ENCODE data around the gene NF2. TPM values are rescaled to one million over a fixed set of nuclear protein-coding genes. Genes with fewer than 3 reads are reported as not detected.

Gene NF2
- total RNA-seq, 1 donor from 2014 or later, result 67.9 TPM

DNA sequence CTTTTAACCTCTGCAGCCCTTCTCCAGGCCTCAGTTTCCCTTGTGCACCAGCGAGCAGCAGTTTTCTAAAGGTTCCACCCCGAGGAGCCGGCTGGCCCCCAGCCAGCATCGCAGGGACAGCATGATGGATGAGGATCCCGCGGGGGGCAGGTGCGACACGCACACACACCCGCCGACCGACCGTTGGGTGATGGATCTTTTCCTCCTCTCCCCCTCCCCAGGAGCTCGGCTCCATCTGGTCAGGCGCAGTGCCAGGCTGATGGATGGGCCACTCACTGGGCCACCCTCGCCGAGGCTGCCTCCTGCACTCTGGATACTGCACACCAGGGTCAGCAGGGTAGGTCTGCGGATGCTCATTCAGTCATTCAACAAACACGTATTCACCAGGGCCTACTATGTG lies 103.6 kb downstream of the NF2 start:
- Mint-ChIP-seq H3K4me3 (ENCODE audit: unreplicated experiment) (no peak overlapping the region), H3K36me3 (ENCODE audit: unreplicated experiment) (no peaks in the 10 kb centered on the region), H3K4me1 (ENCODE audit: unreplicated experiment) (peaks cover under 1% of the 10 kb centered on the region), H3K27ac (ENCODE audit: unreplicated experiment) (no peak overlapping the region), H3K27me3 (ENCODE audit: unreplicated experiment) (peaks cover 20% of the 10 kb centered on the region), H3K9me3 (ENCODE audit: unreplicated experiment) (no peaks in the 10 kb centered on the region)
- TF ChIP-seq, protein P1, sequence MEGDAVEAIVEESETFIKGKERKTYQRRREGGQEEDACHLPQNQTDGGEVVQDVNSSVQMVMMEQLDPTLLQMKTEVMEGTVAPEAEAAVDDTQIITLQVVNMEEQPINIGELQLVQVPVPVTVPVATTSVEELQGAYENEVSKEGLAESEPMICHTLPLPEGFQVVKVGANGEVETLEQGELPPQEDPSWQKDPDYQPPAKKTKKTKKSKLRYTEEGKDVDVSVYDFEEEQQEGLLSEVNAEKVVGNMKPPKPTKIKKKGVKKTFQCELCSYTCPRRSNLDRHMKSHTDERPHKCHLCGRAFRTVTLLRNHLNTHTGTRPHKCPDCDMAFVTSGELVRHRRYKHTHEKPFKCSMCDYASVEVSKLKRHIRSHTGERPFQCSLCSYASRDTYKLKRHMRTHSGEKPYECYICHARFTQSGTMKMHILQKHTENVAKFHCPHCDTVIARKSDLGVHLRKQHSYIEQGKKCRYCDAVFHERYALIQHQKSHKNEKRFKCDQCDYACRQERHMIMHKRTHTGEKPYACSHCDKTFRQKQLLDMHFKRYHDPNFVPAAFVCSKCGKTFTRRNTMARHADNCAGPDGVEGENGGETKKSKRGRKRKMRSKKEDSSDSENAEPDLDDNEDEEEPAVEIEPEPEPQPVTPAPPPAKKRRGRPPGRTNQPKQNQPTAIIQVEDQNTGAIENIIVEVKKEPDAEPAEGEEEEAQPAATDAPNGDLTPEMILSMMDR (IDR thresholded peaks at IDR 0.05), result no peak
- no peak for DNase-seq (ENCODE audit: extremely low spot score, unreplicated experiment)

DNA sequence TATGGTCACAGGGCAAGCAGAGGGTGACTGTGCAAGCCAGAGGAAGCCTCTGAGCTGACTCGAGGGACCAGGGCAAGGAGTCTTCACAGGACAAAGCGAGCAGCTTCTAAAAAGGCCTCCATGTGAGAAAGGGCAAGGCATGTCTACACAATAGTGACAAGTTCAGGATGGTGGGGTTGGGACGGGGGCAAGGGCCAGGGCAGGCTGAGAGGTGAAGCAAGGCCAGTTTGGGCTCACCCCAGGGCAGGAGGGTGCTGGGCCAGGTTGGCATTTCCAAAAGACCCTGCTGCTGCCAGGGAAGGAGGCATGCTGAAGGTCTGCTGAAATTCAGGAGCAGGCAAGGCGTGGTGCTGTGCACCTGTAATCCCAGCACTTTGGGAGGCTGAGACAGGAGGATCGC lies 104.0 kb downstream of the NF2 start:
- H3K9me3 Mint-ChIP-seq (ENCODE audit: unreplicated experiment), result no peaks in the 10 kb centered on the region
- no peak overlapping the region for H3K27ac Mint-ChIP-seq (ENCODE audit: unreplicated experiment)
- H3K4me1 Mint-ChIP-seq (ENCODE audit: unreplicated experiment), result no peaks in the 10 kb centered on the region
- H3K4me3 Mint-ChIP-seq (ENCODE audit: unreplicated experiment), result no peak overlapping the region
- DNase-seq (ENCODE audit: extremely low spot score, unreplicated experiment), result no peak
- TF ChIP-seq, protein P1 (IDR thresholded peaks at IDR 0.05), result no peak
- peaks cover 24% of the 10 kb centered on the region for H3K27me3 Mint-ChIP-seq (ENCODE audit: unreplicated experiment)
- no peaks in the 10 kb centered on the region for H3K36me3 Mint-ChIP-seq (ENCODE audit: unreplicated experiment)

DNA sequence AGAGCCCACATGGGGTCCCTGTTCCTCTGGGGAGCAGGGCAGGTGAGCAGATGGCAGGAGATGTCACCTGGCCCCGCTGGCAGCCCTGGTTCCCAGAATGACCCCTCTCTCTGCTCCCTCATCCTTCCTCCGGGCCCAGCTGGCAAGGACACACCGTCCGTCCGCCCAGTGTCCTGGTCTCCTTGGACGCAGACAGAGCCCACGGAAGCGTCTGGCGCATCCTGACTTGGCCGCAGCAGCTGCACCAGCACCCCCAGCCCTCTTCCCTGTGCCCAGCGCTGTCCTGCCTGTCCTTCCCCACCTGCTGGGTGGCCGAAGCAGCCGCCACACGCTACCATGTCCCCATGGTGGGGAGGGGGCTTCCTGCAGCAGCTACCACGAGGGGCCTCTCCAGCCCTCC lies 106.8 kb downstream of the NF2 start:
- H3K9me3 Mint-ChIP-seq (ENCODE audit: unreplicated experiment), result no peaks in the 10 kb centered on the region
- TF ChIP-seq, protein P1 (IDR thresholded peaks at IDR 0.05), result no peak
- no peaks in the 10 kb centered on the region for H3K4me1 Mint-ChIP-seq (ENCODE audit: unreplicated experiment)
- no peak overlapping the region for H3K4me3 Mint-ChIP-seq (ENCODE audit: unreplicated experiment)
- no peak overlapping the region for H3K27ac Mint-ChIP-seq (ENCODE audit: unreplicated experiment)
- H3K27me3 Mint-ChIP-seq (ENCODE audit: unreplicated experiment), result peaks cover 30% of the 10 kb centered on the region
- no peak for DNase-seq (ENCODE audit: extremely low spot score, unreplicated experiment)
- no peaks in the 10 kb centered on the region for H3K36me3 Mint-ChIP-seq (ENCODE audit: unreplicated experiment)

DNA sequence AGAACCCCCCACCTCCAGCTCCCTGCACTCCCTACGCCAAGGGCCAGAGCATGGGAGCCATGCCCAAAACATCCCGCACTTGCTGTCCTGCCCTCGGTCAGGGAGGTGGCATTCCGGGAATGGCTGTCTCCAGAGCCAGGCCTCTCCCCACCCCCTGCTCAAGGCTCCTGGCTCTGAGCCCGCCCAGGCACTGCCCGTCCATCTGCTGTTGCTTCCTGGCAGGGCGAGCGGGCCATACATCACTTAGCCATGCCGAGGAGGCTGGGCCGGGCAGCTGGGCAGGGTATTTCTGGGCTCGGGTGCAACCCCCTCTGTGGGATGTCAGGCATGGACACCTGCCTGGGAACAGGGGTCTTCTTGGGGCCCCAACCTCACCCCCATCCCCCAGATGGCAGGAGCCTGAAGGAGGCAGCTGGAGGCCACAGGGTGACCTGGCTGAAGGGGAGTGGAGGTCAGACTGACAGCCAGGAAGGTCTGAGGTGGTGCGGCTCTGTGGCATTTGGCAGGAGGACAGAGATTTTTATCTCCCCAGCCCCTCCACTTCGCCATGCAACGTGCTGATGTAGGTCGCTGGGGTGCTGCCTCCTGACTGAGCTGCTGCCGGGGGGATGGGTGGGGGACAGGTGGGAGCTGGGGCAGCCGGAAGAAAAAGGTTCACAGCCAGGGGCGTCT lies 107.6 kb downstream of the NF2 start:
- no peaks in the 10 kb centered on the region for H3K4me1 Mint-ChIP-seq (ENCODE audit: unreplicated experiment)
- no peak for DNase-seq (ENCODE audit: extremely low spot score, unreplicated experiment)
- H3K4me3 Mint-ChIP-seq (ENCODE audit: unreplicated experiment), result no peak overlapping the region
- no peaks in the 10 kb centered on the region for H3K36me3 Mint-ChIP-seq (ENCODE audit: unreplicated experiment)
- no peak overlapping the region for H3K27ac Mint-ChIP-seq (ENCODE audit: unreplicated experiment)
- H3K27me3 Mint-ChIP-seq (ENCODE audit: unreplicated experiment), result peaks cover 32% of the 10 kb centered on the region
- TF ChIP-seq, protein P1 (IDR thresholded peaks at IDR 0.05), result no peak
- no peaks in the 10 kb centered on the region for H3K9me3 Mint-ChIP-seq (ENCODE audit: unreplicated experiment)

DNA sequence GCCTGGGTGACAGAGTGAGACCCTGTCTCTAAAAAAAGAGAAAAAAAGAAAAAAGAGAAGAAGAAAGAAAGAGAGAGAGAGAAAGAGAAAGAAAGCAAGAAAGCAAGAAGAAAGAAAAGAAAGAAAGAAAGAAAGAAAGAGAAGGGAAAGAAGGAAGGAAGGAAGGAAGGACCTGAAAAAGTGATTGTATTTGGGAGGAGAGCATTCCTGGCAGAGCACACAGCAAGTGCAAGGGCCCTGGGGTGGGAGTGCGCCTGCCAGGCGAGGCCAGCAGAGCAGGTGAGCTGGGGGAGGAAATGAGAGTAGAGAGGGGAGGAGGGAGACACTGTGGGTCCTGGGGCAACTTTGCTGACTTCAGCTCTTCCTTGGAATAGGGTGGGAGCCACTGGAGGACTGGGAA lies 108.7 kb downstream of the NF2 start:
- Mint-ChIP-seq H3K4me1 (ENCODE audit: unreplicated experiment) (no peaks in the 10 kb centered on the region), H3K36me3 (ENCODE audit: unreplicated experiment) (no peaks in the 10 kb centered on the region), H3K4me3 (ENCODE audit: unreplicated experiment) (no peak overlapping the region), H3K9me3 (ENCODE audit: unreplicated experiment) (peaks cover 3% of the 10 kb centered on the region), H3K27me3 (ENCODE audit: unreplicated experiment) (peaks cover 38% of the 10 kb centered on the region), H3K27ac (ENCODE audit: unreplicated experiment) (no peak overlapping the region)
- TF ChIP-seq, protein P1 (IDR thresholded peaks at IDR 0.05), result no peak
- no peak for DNase-seq (ENCODE audit: extremely low spot score, unreplicated experiment)
